GM18505 (cell line): Measurements from ENCODE around the gene RAPGEF4.

Experiments used
- ATAC-seq: cut with Tn5 transposase; IDR thresholded peaks from one replicate; pipeline ENCODE4 v1.9.1; 2021; ENCODE audit not compliant: unreplicated experiment
- POLR2A ChIP-seq: IDR thresholded peaks from 4 replicates; pipeline ENCODE4 v1.6.1; 2011; ENCODE audit warnings: borderline replicate concordance; ENCODE audit not compliant: insufficient read depth, insufficient read length; ENCODE audit errors: extremely low read depth

Gene RAPGEF4

GRCh38 chr2:172944794-172945509 is 209.3 kb downstream of the RAPGEF4 start:
- no peak for ATAC-seq
- TF ChIP-seq POLR2A: no peak

DNA sequence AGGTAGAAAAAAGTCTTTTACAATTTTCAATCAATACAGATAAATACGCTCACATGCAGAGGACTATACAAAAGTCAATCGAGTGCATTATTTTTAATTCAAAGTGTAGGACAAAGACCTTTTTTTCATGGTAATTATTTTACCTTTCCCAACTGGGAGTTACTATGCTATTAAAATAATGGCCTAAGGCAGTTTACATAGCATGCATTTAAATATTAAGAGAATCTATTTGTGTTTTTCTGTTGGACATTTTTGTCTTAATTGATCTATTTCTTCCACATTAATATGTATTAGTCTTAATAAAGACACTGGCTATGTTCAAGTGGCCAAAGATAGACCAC is 209.8 kb downstream of the RAPGEF4 start:
- ATAC-seq: no peak
- no peak for TF ChIP-seq POLR2A

DNA sequence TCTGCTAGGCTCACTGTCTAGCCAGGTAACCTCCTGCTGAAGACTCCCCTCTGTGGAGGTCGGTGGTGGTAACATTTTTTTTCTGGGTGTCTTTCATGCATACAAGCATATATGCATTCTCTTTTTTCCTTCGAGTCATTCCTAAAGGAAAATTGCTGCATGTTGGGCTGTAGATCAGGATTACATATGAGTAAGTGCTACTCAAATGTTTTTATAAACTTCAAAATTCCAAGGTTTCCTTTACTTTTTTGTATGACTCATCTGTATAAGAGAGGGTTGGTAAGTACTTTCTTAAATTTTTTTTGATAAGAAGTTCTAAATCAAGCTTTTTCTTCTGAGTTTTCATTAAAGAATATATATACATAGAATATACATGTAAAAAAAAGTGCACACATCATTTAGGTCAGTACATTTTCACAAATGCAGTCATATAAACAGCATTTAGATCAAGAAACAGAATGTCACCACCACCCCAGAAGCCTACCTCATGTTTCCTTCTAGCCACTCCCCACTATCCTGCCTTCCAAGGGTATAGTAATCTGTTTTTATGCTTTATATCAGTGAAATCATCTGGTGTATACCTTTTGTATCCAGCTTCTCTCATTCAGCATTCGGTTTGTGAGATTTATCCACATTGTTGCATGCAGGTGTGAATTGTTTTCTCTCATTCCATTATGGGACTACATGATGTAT is 212.0 kb downstream of the RAPGEF4 start:
- no peak for ATAC-seq
- TF ChIP-seq POLR2A: no peak

DNA sequence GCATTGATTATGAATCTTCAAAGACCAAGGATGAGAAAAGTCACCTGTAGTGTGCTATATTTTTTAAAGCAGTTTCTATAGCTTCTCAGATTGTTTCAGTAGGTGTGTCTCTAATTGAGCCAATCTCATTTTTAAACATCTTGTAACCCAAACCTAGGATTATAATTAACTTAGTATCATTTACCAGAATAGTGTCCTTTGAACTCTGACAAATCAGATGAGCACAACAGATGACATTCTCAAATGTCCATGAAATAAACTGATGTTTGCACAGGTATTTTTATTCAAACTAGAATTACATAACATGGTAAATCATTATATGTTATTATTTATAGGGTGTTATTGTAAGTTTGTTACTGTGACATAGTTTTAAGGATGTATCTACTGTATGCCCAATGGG is 213.9 kb downstream of the RAPGEF4 start:
- ATAC-seq: no peak
- no peak for TF ChIP-seq POLR2A

DNA sequence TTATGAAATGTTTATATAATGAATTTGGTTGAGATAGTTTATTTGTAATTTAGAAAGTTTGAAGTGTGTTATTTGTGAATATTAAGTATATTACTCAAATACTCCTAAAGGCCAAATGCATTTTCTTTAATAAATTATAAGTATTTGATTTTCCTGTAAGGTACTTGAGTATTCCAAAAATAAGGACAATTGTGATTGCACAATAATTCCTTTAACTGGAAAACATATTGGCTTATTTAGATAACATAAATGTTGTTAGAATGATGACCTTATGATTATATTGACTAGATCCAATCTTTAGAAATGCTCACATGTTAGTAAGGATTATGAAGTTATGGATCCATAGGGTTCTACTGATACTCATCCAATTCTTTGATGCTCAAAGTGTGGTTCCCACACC is 214.9 kb downstream of the RAPGEF4 start:
- no peak for TF ChIP-seq POLR2A
- no peak for ATAC-seq

- TF ChIP-seq POLR2A: no peak
These were observed 215.9 kb downstream of the RAPGEF4 start for GRCh38 chr2:172951554-172951953.

DNA sequence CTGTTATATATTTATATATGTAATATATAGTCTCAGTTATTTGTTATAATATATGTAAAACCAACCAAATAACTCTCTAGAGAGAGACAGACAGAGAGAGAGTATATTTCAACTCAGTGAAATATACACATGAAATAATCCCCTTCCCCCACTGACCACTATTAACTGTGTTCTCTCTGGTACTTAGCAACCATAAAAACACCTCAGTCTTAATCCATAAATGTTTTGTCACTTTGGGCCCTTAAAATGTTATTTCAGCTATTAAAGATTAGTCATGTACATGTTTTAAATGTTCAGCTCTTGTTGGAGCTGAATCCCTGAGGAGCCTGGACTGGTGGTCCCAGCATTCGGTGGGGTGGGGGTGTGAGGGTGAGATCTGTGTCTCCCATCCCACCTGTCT is 217.8 kb downstream of the RAPGEF4 start:
- no peak for ATAC-seq

More at GRCh38 chr2:172951554-172951953, 215.9 kb downstream of the RAPGEF4 start:
- no peak for ATAC-seq

GRCh38 chr2:172953970-172954852 is 218.6 kb downstream of the RAPGEF4 start:
- ATAC-seq: no peak
- no peak for TF ChIP-seq POLR2A

More for the DNA sequence above, 217.8 kb downstream of the RAPGEF4 start:
- TF ChIP-seq POLR2A: no peak

DNA sequence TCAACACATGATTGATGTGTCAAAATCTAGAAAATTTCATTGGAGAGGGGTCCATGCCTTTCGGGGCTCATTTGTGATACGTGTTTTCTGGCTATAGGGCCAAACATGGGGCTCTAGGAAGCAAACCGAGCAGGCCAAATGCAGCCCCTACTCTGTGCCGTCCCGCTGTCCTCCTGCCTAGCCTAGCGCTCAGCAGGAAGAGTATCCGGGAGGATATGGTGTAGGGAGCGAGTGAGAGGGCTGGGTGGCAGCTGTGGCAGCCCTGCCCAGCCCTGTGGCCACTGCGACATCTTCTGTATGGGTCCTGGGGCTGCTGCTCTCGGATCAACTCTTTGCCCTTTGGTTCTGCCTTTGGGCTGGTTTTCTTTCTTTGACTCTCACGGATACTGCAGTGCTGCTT is 219.9 kb downstream of the RAPGEF4 start:
- no peak for ATAC-seq
- no peak for TF ChIP-seq POLR2A

- no peak for TF ChIP-seq POLR2A
- ATAC-seq: no peak
These were observed 222.1 kb downstream of the RAPGEF4 start for GRCh38 chr2:172957734-172958133.

DNA sequence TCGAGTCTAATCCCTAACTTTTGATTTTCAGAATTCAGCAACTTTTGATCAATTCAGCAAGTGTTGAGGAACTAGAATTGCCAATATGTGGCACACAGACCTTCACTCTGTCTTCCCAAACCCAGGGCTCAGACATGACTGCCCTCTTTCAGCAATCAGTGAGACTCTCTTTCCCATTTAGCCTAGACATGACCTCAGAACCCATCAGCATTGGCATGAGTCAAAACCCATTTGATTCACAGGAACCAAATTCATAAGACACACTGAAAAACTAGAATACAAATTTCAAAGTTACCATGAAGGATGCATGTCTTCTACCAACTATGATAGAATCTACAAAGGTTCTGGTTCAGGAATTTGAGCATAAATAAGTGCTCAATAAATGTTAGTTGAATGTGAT is 226.4 kb downstream of the RAPGEF4 start:
- ATAC-seq: no peak

GRCh38 chr2:172962824-172963223 is 227.2 kb downstream of the RAPGEF4 start:
- ATAC-seq: no peak
- no peak for TF ChIP-seq POLR2A

More for the DNA sequence above, 226.4 kb downstream of the RAPGEF4 start:
- no peak for TF ChIP-seq POLR2A

- no peak for TF ChIP-seq POLR2A
- ATAC-seq: no peak
These were observed 229.0 kb downstream of the RAPGEF4 start for GRCh38 chr2:172964511-172965139.
